Measurements from ENCODE around the gene RBMS3.

DNA sequence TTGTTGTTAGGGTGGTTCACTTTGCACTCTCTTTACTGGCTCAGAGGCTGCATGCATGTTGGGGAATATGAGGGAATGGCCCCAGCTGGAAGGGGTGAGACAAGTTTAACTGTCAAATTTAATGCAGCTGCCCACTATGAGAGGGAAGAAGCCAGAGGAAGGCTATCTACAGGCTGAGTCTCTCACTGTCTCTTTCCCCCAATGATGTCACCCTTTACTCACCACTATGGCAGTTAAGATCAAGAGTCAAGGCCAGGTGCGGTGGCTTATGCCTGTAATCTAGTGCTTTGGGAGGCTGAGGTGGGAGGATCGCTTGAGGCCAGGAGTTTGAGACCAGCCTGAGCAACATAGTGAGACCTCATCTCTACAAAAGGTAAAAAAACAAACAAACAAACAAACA, 12.2 kb upstream of the RBMS3 start:
- TF ChIP-seq, protein P1, sequence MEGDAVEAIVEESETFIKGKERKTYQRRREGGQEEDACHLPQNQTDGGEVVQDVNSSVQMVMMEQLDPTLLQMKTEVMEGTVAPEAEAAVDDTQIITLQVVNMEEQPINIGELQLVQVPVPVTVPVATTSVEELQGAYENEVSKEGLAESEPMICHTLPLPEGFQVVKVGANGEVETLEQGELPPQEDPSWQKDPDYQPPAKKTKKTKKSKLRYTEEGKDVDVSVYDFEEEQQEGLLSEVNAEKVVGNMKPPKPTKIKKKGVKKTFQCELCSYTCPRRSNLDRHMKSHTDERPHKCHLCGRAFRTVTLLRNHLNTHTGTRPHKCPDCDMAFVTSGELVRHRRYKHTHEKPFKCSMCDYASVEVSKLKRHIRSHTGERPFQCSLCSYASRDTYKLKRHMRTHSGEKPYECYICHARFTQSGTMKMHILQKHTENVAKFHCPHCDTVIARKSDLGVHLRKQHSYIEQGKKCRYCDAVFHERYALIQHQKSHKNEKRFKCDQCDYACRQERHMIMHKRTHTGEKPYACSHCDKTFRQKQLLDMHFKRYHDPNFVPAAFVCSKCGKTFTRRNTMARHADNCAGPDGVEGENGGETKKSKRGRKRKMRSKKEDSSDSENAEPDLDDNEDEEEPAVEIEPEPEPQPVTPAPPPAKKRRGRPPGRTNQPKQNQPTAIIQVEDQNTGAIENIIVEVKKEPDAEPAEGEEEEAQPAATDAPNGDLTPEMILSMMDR (conservative IDR thresholded peaks at IDR 0.05 in 1 of 2, IDR thresholded peaks at IDR 0.05 in 1 of 2; ENCODE audit: low read depth in 1 of 2, low read length in 2 of 2): no peak
- no peak for TF ChIP-seq EZH2 (IDR thresholded peaks at IDR 0.05; ENCODE audit: low read length, missing control alignments)
